Measurements from ENCODE around the gene BLTP2. TPM values are rescaled to one million over a fixed set of nuclear protein-coding genes. Genes with fewer than 3 reads are reported as not detected.

Gene BLTP2
- total and polyA plus RNA-seq, 10 of the 15 experiments (the other 5 are each of a cell fraction or from before 2014, with no cell fraction given) = 14.2 to 151 (median 78.1) TPM

GRCh38 chr17:28612531-28612930 lies 32.4 kb downstream of the BLTP2 start (continued):
- TF ChIP-seq CEBPZ (IDR thresholded peaks at IDR 0.05; ENCODE audit: low read depth, low read length) (no peak), ZBTB11 (CRISPR knock-in tag; IDR thresholded peaks at IDR 0.05) (no peak)

- in situ Hi-C loops (cut with MboI) (no loop called here), intact Hi-C loops (cut with micrococcal nuclease; ENCODE audit: unreplicated experiment) (no loop called here)
- ATAC-seq (no peak), FAIRE-seq (no peak), DNase-seq (ENCODE audit: low read depth, low spot score) (no peak)
- ChIA-PET SMC1A (ENCODE audit: uncharacterized antibody, unreplicated experiment) (interaction anchor here (1.0 to 2.0 kb wide), 4 partner anchors 9 to 61 kb away, joined by 3 to 5 read pairs (median 4); no protein-coding TSS in a partner anchor), POLR2A (interaction anchor here (0.9 to 2.1 kb wide), 4 partner anchors 9 to 60 kb away, joined by 4 to 11 read pairs (median 4); no protein-coding TSS in a partner anchor), CTCF (interaction anchor here (1.2 to 8.2 kb wide), 7 partner anchors 9 to 114 kb away, joined by 3 to 88 read pairs (median 7); no protein-coding TSS in a partner anchor), RAD21 (ENCODE audit: unreplicated experiment) (interaction anchor here (1.4 to 3.2 kb wide), 3 partner anchors 33 to 61 kb away, joined by 3 to 12 read pairs (median 5); partner anchors contain the start of gene PIGS)
- no peak overlapping the region for H3K4me3 ChIP-seq
- no peaks in the 10 kb centered on the region for H3K27me3 ChIP-seq (replicated peaks in 1 of 2; ENCODE audit: control insufficient read depth in 2 of 2, insufficient read depth in 2 of 2, low read length in 1 of 2)
- H4K20me1 ChIP-seq (ENCODE audit: control insufficient read depth, insufficient read depth) = no peaks in the 10 kb centered on the region
- no peak overlapping the region for H3K9ac ChIP-seq (ENCODE audit: control insufficient read depth, insufficient read depth, low read length)
- H2AFZ ChIP-seq (ENCODE audit: control insufficient read depth, low read depth, low read length) = no peak overlapping the region
- peaks cover 21 to 30% of the 10 kb centered on the region in 2 experiments for H3K36me3 ChIP-seq (ENCODE audit: control insufficient read depth in 2 of 2, insufficient read depth in 2 of 2, low read length in 1 of 2)
- no TSS peak for BruUV-seq (replicated peaks)
- no peak overlapping the region for H3K27ac ChIP-seq (ENCODE audit: control insufficient read depth, insufficient read depth)
- WGBS (ENCODE audit: insufficient coverage, insufficient replicate concordance, low lambda C conversion rate, missing lambda C conversion rate) = 88% methylated on average over 8 of the region's 8 CpGs
- H3K9me3 ChIP-seq (replicated peaks; ENCODE audit: control insufficient read depth, insufficient read depth, low read length) = no peaks in the 10 kb centered on the region
- H3K4me2 ChIP-seq (ENCODE audit: control insufficient read depth, insufficient read depth) = no peak overlapping the region
- H3K4me1 ChIP-seq (ENCODE audit: control insufficient read depth, insufficient read depth, low read length) = no peaks in the 10 kb centered on the region; the same call in none of the 2 replicates
- no peaks in the 10 kb centered on the region for H3K79me2 ChIP-seq (ENCODE audit: control insufficient read depth, insufficient read depth, low read length)
- TF ChIP-seq, protein P1, sequence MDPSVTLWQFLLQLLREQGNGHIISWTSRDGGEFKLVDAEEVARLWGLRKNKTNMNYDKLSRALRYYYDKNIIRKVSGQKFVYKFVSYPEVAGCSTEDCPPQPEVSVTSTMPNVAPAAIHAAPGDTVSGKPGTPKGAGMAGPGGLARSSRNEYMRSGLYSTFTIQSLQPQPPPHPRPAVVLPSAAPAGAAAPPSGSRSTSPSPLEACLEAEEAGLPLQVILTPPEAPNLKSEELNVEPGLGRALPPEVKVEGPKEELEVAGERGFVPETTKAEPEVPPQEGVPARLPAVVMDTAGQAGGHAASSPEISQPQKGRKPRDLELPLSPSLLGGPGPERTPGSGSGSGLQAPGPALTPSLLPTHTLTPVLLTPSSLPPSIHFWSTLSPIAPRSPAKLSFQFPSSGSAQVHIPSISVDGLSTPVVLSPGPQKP (IDR thresholded peaks at IDR 0.05; ENCODE audit: low read depth, low read length) = no peak
- TF ChIP-seq JUNB (IDR thresholded peaks at IDR 0.05) (no peak), POU2F2 (IDR thresholded peaks at IDR 0.05; ENCODE audit: borderline replicate concordance, low read depth, low read length) (no peak), ATF7 (IDR thresholded peaks at IDR 0.05; ENCODE audit: low read depth) (no peak), POLR2AphosphoS2 (IDR thresholded peaks at IDR 0.05; ENCODE audit: low read depth, low read length) (no peak), CHD4 (IDR thresholded peaks at IDR 0.05) (no peak), CBX5 (IDR thresholded peaks at IDR 0.05; ENCODE audit: low read depth) (no peak), CBFB (IDR thresholded peaks at IDR 0.05; ENCODE audit: low read depth) (no peak), TCF3 (IDR thresholded peaks at IDR 0.05; ENCODE audit: borderline replicate concordance, insufficient read depth, low read depth, low read length) (no peak), ATF2 (IDR thresholded peaks at IDR 0.05; ENCODE audit: low read length) (no peak)
Measured at GRCh38 chr17:28610376-28610775, 34.6 kb downstream of the BLTP2 start.
